ENCODE measurements around the gene FAM135A.
"Not testable (repeated sequence)": the region's sequence is repeated elsewhere in the genome, so short reads cannot be mapped to it uniquely, and the experiment has no call there.

The FAM135A gene

DNA sequence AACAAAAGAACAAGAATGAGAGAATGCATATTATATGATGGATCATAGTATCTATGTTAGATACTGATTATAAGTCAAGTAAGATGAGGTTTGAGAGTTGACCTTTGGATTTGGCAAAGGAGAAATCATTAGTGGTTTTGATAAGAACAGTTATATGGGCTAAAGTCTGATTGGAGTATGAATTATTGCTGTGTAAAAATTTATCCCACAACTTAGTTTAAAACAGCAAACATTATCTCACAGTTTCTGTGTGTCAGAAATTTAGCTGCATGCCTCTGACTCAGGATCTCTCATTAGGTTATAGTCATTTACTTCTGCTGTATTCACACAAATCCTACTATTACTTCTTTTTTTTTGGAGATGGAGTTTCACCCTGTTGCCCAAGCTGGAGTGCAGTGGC, 56.7 kb downstream of the FAM135A start:
- no peak for DNase-seq

DNA sequence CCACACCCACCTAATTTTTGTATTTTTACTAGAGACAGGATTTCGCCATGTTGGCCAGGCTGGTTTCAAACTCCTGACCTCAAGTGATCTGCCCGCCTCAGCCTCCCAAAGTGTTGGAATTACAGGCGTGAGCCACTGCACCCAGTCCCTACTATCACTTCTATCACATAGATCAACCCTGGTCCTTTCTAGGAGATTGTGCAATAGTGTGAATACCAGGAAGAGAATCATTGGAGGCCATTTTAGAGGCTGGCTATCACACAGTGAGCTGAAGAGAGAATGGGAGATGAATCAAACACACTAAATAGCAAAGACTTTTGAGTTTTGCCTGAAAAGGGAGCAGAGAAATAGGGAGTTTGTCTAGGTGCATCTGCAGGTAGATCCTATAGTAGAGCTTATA, 57.2 kb downstream of the FAM135A start:
- DNase-seq: not testable (repeated sequence)

DNA sequence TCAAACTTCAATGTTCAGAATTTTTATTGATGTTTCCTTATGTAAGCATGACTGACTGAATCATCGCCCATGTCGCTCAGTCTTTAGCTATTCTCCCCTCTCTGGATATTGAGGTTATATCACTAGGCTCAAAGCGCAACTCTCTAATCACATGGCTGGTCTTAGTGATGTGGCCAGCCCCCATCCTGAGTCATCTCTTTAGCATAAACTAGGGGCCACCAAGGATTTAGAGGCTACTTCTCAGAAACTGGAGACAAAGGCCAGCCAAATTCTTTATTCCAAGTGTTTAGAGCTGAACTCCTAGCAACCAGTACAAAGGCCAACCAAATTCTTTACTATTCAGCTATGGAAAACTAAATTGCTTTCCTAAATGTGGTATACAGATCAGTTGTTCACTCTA, 61.4 kb downstream of the FAM135A start:
- DNase-seq: no peak

DNA sequence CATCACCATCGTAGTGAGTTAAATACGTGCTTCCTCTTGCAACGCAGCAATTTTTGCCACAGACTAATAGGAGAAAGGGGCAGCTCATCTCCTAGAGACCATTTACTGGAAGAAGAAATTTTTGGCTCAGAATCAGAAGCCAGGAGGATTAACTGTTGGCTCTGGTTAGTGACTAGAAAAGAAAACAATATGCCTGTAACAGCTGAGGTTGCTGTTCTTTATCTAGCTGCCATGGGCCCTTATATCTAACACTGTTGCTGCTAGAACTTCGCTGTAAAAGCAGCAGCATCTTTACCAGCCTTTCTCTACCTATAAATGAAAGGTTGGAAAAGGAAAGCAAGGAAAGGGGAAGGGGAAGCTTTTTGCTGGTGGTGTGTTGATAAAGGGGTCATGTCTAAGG, 65.9 kb downstream of the FAM135A start:
- DNase-seq: peak; percentile 25

DNA sequence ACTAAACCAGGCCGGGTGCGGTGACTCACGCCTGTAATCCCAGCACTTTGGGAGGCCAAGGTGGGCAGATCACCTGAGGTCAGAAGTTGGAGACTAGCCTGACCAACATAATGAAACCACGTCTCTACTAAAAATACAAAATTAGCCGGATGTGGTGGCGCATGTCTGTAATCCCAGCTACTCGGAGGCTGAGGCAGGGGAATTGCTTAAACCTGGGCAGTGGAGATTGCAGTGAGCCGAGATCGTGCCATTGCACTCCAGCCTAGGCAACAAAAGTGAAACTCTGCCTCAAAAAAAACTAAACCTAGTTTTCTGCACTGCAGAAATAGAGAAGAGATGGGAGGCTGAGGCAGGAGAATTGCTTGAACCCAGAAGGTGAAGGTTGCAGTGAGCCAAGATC, 73.3 kb downstream of the FAM135A start:
- DNase-seq: not testable (repeated sequence)

DNA sequence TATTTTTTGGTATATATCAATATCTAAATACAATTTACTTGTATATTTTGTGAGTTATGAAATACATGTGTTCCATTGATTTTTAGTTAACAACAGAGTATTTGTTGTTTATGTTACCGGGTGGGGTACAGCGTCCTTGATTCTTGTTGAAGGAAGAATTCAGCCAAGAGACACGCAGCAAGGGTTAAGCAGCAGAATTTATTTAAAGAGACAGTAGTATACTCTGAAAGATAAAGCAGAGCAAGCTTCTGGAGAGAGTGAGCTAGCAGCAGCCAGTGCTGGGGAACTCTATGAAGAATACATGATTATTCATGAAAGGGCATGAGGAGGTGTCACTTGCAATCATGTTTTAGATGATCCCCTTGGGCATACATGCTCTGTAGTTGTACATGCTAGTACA, 76.1 kb downstream of the FAM135A start:
- DNase-seq: no peak

DNA sequence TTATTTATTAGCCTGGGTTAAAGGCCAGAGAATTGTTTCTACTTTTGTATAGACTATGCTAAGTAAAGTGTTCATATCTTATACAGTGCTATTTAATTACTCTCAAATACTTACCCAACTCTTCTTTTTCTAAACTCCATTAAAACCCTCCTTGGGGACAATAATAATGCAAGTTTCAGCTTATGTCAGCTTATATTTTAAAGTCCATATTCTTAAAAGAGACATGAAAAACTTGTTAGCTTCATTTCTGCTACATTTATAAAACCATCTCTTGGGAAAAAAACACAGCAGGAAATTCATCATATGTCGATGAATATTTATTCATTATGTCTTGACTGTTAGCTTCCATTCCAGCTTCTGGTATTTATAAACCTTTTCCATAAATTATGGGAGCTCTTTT, 81.5 kb downstream of the FAM135A start:
- no peak for DNase-seq

DNA sequence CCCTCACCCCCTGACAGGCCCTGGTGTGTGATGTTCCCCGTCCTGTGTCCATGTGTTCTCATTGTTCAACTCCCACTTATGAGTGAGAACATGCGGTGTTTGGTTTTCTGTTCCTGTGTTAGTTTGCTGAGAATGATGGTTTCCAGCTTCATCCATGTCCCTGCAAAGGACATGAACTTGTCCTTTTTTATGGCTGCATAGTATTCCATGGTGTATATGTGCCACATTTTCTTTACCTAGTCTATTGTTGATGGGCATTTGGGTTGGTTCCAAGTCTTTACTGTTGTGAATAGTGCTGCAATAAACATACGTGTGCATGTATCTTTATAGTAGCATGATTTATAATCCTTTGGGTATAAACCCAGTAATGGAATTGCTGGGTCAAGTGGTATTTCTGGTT, 82.5 kb downstream of the FAM135A start:
- DNase-seq: not testable (repeated sequence)

DNA sequence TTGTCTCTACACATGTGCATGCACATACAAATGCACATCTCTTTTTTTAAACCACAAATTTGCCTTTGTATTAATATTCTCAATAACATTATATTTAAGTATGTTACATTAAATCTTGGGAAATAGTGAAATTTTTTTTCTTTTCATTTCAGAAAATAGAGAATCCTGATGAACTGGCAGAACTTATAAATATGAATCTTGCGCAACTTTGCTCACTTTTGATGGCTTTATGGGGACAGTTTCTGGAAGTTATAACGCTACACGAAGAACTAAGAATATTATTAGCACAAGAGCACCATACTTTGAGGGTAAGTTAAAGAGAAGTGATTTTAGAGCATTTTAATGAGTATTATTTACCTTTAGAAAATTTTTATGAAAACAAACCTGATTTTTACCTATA, 89.2 kb downstream of the FAM135A start:
- DNase-seq: no peak

DNA sequence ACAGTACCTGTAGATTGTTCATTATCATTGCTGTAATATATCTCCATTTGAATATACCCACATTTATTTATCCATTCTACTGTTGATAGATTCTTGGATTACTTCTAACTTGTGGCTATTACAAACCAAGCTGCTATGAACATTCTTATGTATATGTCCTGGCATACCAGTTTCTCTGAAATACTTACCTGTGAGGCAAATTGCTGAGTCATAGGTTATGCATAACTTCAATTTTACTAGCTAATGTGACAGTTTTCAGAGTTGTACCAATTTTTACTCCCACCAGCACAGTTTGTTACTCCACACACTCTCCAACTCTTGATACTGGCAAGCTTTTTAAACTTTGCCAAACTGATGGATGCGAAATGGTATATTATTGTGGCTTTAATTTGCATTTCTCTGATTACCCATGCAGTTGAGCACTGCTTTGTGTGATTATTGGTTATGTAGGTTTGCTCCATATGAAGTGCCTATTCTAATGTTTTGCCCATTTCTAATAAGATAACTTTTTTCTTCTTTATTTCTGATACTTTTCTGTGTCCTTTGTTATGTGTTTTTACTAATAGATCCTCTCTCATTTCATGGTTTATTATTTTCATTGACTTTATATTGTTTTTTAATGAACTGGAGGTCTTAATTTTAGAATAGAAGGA, 90.6 kb downstream of the FAM135A start:
- no peak for DNase-seq

DNA sequence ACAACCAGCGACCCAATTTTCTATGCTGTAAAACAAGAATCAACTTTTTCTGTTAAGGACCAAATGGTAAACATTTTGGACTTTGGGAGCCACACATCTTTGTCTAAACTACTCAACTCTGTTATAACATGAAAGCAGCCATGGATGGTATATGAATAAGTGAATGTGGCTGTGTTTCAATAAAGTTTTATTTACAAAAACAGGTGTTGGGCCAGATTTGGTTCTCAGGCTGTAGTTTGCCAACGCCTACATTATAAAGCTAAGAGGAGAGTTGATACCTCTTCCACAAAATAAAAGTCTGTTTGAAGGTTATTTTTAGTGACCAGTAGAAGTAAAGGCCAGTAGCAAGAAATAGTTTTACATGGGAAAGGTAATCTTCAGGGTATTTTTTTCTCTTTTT, 93.0 kb downstream of the FAM135A start:
- DNase-seq: no peak

DNA sequence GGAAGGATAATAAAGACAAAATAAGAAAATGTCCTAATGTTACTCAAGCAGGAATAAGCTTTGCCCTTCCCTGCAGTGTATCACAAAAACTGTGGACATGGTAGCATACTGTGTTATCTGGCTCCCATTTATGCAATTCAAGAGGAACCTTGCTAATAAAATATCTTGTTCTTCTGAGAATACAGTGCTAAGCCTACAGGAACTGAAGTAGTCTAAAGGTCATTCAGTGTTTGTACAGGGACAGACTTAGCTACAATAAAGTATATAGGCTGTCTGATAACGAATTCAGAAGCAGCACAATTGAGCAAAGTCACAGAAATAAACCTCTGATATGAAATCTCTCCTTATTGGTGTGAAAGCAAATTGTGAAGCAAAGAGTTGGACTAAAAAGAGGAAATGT, 93.9 kb downstream of the FAM135A start:
- DNase-seq: no peak

DNA sequence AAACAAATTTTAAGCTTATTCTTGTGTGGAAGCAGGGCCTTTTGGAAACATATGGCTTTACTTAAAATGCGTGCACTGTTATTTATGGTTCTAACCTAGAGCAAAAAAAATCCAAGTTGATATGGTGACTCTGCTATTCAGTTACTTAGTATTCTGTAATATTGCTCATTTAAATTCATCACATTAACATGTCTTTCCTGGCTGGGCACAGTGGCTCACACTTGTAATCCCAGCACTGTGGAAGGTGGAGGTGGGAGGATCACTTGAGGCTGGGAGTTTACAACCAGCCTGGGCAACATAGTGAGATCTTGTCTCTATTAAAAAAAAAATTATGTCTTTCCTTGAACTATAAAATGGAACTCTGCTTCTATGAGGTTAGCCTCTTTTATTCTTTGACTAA, 95.6 kb downstream of the FAM135A start:
- no peak for DNase-seq

DNA sequence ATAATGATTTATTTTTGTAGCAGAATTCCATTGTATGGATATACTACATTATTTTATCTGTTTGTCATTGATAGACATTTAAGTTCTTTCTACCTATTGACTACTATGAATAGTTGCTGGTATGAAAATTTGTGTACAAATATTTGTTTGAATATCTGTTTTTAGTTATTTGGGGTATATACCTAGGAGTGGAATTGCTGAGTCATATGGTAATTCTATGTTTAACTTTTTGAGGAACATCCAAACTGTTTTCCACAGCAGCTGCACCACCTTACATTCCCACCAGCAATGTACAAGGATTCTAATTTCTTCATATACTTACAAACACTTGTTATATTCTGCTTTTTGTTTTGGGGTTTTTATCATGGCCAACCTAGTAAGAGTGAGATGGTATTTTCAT, 97.3 kb downstream of the FAM135A start:
- DNase-seq: no peak

DNA sequence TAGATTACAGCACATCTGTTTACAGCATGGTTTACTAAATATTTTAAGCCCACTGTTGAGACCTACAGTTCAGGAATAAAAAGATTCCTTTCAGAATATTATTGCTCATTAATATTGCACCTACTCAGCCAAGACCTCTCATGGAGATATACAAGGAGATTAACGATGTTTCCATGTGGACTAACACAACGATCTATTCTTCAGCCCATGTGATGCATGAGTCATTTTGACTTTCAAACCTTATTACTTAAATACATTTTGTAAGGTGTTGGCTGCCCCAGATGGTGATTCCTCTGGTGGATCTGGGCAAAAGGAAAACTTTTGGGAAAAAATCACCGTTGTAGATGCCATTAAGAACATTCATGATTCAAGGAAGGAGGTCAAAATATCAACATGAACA, 105.4 kb downstream of the FAM135A start:
- no peak for DNase-seq

DNA sequence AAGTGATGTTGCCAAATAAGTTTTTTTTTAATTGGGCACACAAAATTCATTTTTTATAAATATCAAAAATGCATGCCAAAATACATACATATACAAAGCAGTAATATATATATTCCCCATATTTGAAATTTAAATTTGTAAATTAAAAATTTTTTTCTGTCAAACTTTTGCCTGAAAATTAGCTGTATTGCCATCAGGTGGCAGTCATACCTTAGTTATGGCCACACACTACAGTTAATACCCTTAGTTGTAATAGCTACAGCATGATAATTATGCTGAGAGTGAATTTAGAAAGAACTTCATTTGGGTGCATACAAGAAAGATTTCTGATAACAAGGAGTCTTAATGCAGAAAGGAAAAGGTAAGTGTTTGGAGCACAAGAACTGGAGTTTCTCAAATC, 107.3 kb downstream of the FAM135A start:
- no peak for DNase-seq

DNA sequence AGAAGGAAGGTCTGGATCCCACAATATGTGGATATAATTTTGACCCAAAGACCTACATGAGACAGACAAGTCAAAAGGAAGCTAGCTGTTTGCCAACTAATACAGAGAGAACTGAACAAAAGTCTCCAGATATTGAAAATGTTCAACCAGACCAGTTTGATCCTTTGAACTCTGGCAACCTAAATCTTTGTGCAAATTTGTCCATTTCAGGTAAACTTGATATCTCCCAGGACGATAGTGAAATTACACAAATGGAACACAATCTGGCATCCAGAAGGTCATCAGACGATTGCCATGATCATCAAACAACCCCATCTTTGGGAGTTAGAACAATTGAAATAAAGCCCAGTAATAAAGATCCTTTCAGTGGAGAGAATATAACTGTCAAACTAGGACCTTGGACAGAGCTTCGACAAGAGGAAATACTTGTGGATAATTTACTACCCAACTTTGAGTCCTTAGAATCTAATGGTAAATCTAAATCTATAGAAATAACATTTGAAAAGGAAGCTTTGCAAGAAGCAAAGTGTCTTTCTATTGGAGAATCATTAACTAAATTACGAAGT, 111.5 kb downstream of the FAM135A start:
- no peak for DNase-seq

DNA sequence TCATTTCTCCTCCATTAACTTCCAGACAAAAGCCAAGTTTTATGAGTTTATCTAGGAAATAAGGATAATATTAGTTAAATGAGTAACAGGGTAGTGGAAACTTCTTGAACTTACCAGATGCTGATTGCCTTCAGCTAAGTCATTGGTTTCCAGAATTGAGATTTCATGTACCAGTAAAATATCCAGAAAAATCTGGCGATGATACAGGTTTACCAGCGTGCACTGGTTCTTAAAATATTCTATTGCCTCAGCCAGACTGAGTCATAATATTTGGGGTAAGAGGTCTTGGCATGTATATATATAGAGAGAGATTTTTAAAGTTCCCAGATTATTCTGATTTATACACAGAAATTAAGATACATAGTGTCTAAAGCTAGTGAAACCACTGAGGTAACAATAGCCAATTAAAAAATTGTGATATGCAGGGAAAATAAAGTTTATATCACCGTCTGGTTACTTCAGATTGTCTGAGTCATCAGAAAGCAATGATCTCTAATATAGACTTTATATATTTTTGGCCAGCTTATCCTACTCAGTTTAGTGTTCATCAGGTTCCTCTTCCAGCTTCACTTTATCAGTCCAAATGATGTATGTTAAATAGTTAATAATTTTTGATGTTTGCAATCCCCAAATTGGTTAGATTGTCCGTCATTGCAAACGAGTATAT, 113.9 kb downstream of the FAM135A start:
- no peak for DNase-seq

DNA sequence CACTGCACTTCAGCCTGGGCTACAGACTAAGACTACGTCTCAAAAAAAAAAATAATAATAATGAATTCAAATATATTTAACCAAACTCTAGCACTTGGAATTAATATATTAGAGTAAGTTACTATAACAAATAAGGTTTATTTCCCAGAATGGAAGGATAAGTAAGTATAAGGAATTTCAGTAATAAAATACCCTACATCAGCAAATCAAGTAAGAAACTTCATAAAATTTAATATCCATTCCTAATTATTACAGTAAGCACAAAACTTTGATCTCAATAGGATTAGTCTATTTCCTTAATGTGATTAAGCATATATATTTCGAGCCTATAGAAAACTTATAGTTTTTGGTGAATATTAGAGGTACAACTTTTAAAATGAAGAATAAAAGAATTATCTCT, 116.7 kb downstream of the FAM135A start:
- no peak for DNase-seq

DNA sequence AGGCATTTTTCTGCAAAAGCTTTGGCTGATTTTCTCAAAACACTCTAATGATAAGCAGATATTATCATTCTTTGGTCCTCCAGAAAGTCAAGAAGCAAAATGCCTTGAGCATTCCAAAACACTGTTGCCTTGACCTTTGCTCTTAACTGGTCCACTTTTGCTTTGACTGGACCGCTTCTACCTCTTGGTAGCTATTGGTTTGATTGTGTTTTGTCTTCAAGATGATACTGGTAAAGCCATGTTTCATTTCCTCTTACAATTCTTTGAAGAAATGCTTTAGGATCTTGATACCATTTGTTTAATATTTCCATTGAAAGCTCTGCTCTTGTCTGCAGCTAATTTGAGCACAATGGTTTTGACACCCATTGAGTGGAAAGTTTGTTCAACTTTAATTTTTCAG, 117.8 kb downstream of the FAM135A start:
- DNase-seq: no peak

DNA sequence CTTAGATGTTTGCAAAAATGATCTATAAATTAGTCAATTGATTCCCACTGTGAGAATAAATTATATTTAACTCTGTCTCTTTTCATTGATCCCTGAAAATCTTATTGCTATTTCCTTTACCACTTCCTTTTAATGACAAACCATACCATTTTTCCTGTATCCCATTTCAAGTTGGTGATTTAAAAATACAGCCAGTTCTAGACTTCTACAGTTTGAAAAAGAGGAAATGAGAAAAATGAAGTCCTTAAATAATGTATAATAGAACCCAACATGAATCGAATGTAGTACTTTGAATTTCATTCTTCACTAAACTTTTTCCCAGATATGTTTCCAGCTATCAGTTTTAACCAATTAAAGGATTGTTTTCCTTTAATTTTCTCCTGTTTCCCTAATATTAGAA, 124.0 kb downstream of the FAM135A start:
- DNase-seq: no peak

DNA sequence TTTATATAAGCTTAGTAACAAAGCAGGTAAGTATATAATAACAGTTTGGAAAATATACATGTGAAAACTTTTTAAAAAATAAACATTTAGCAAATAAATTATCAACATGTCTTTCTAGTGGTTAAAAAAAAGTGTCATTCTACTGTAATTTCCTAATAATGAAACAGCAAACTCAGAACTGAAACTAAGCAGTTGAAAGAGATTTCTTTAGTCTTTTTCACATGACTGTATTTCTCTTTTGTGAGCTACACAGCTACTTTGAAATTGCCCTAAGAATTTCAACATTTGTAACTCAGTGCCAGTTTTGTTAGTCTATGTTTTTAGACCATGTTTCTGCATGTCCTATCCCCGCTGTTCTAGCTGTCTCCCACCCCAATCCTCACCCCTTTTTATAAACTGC, 125.1 kb downstream of the FAM135A start:
- DNase-seq: no peak

DNA sequence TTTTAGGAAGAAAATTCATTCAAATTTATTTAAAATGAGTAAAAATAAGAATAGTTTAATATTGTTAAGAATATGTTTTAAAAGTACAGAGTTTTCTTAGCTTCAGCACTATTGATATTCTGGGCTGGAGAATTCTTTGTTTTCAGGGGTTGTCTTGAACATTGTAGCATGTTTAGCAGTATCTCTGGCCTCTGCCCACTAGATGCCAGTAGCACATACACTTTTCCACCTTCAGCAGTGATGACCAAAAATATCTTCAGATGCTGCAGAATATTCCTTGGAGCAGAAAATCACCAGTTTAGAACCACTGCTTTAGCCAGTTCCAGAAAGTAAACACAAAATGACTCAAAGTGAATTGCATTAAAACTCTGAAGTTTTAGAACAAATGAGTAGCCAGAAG, 134.0 kb downstream of the FAM135A start:
- DNase-seq: peak; percentile 22

DNA sequence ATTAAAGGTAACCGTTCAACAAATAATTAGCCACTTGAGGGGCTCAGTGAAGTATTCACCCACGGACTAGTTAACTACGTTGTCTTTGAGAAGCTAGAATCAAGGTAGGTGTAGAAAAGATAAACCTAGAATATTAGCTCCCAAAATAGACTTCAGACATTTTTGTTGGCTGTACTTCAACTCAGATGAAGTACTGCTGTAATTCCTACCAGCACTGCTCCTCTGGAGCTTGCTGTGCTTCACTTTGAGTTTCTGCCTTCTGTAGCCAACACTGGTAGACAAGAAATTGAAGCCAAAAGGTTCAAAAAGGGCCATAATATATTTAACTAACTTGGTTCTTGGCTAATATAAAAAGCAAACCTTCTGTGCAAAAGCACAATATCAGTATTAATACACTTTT, 134.6 kb downstream of the FAM135A start:
- DNase-seq: no peak

DNA sequence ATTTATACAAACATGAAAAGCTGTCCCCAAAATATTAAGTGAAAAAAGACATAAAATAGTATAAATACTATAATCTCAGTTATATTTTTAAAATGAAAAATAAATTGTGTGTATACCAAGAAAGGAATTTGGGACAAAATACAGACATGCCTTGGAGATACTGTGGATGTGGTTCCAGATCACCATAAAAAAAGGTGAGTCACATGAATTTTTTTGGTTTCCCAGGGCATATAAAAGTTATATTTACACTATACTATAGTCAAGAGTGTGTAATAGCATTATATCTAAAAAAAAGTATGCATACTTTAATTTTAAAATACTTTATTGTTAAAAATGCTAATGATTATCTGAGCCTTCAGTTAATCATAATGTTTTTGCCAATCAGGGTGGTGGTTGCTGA, 136.0 kb downstream of the FAM135A start:
- DNase-seq: no peak
